HG03378 (cell line): Measurements from ENCODE around the gene APC.
A peak's percentile ranks its signal among the peaks of the same experiment; 100 is the strongest.

Source experiments
- ATAC-seq: cut with Tn5 transposase; IDR thresholded peaks from one replicate; pipeline ENCODE4 v1.9.1; 2021; ENCODE audit warnings: mild to moderate bottlenecking, moderate library complexity; ENCODE audit not compliant: unreplicated experiment

APC gene

GRCh38 chr5:112737463-112738190 lies at the start of gene APC:
Gene APC (plus strand): TSS chr5:112737885. CDS start chr5:112754891, 17,006 bp downstream.
- peak; percentile 98 for ATAC-seq

GRCh38 chr5:112689155-112689909 lies 48.4 kb upstream of the APC start:
- ATAC-seq = no peak

GRCh38 chr5:112690605-112691338 lies 46.9 kb upstream of the APC start:
- no peak for ATAC-seq

- ATAC-seq = no peak
Observed at GRCh38 chr5:112691339-112691680, 46.4 kb upstream of the APC start.

- ATAC-seq = no peak
Observed at GRCh38 chr5:112691758-112692157, 45.9 kb upstream of the APC start.

GRCh38 chr5:112692472-112692871 lies 45.2 kb upstream of the APC start:
- ATAC-seq = no peak

GRCh38 chr5:112693301-112693700 lies 44.4 kb upstream of the APC start:
- ATAC-seq = no peak

- no peak for ATAC-seq
Observed at GRCh38 chr5:112694853-112695709, 42.6 kb upstream of the APC start.

- ATAC-seq = no peak
Observed at GRCh38 chr5:112696786-112697185, 40.9 kb upstream of the APC start.

GRCh38 chr5:112697322-112697721 lies 40.4 kb upstream of the APC start:
- ATAC-seq = no peak

- no peak for ATAC-seq
Observed at GRCh38 chr5:112697833-112698232, 39.9 kb upstream of the APC start.

GRCh38 chr5:112703866-112704820 lies 33.5 kb upstream of the APC start:
- no peak for ATAC-seq

- ATAC-seq = no peak
Observed at GRCh38 chr5:112706446-112707016, 31.2 kb upstream of the APC start.

- peak; percentile 92 for ATAC-seq
Observed at GRCh38 chr5:112707187-112708102, 30.2 kb upstream of the APC start.

- ATAC-seq = no peak
Observed at GRCh38 chr5:112708103-112708622, 29.5 kb upstream of the APC start.

GRCh38 chr5:112709416-112709815 lies 28.3 kb upstream of the APC start:
- no peak for ATAC-seq

- ATAC-seq = no peak
Observed at GRCh38 chr5:112710896-112711295, 26.8 kb upstream of the APC start.

- no peak for ATAC-seq
Observed at GRCh38 chr5:112711436-112711835, 26.2 kb upstream of the APC start.
